HEK293 (cell line): ENCODE measurements around the gene HCFC1.

Experiments used
- CTCF ChIA-PET: fragments of 350-600 bp; formaldehyde crosslinking; extraction: SDS; loops from one replicate; lab custom pipeline; 2021; ENCODE audit warnings: antibody characterized with exemption; lab: Yijun Ruan, JAX
- POLR2A ChIA-PET: fragments of 300-600 bp; formaldehyde crosslinking; extraction: SDS; loops from one replicate; lab custom pipeline; 2020; ENCODE audit warnings: antibody characterized with exemption, inconsistent platforms; lab: Yijun Ruan, JAX
- H3K27ac ChIP-seq: fragments of 200-500 bp; sonication (Bioruptor generic); 2 replicates; pipeline ENCODE4 v1.5.1; 2014; ENCODE audit warnings: low read depth, low read length, control low read depth, inconsistent platforms; ENCODE audit errors: extremely low read depth
- H3K36me3 ChIP-seq, 2 experiments: fragments of 200-500 bp in 1 of 2; sonication (Bioruptor generic) in 1 of 2; 1 replicate in 1 of 2; 2 replicates in 1 of 2; pipeline ENCODE4 v1.5.1; 2014 to 2017; ENCODE audit warnings: inconsistent platforms in 2 of 2, low read length in 2 of 2; ENCODE audit not compliant: control insufficient read depth in 2 of 2, insufficient read depth in 1 of 2
- H3K4me1 ChIP-seq: fragments of 200-500 bp; sonication (Bioruptor generic); 2 replicates; pipeline ENCODE4 v1.5.1; 2014; ENCODE audit warnings: mild to moderate bottlenecking, low read length, inconsistent platforms; ENCODE audit not compliant: control insufficient read depth, insufficient read depth
- H3K4me3 ChIP-seq: 2 replicates; pipeline ENCODE4 v1.5.1; 2011; ENCODE audit warnings: low read depth, mild to moderate bottlenecking, control low read depth, low read length, moderate library complexity
- H3K9me3 ChIP-seq: fragments of 200-500 bp; sonication (Bioruptor generic); 2 replicates; pipeline ENCODE4 v1.5.1; 2014; ENCODE audit warnings: low read depth, low read length, inconsistent platforms; ENCODE audit not compliant: control insufficient read depth, insufficient read depth
- AEBP2 ChIP-seq: fragments of 450-650 bp; formaldehyde crosslinking; IDR thresholded peaks from 2 replicates; pipeline ENCODE4 v1.5.1; 2016; ENCODE audit warnings: missing biosample characterization, missing genetic modification characterization, borderline replicate concordance
- FEZF1 ChIP-seq: fragments of 450-650 bp; formaldehyde crosslinking; IDR thresholded peaks from 2 replicates; pipeline ENCODE4 v1.5.1; 2016; ENCODE audit warnings: missing biosample characterization, missing genetic modification characterization
- HOXD13 ChIP-seq: sonication (generic); formaldehyde crosslinking; IDR thresholded peaks from 2 replicates; pipeline ENCODE4 v1.8.0; 2022; ENCODE audit warnings: missing genetic modification reagents, borderline replicate concordance
- KLF16 ChIP-seq: fragments of 450-650 bp; formaldehyde crosslinking; IDR thresholded peaks from 2 replicates; pipeline ENCODE4 v1.5.1; 2017; ENCODE audit warnings: missing biosample characterization, missing genetic modification characterization
- KLF8 ChIP-seq: fragments of 450-650 bp; formaldehyde crosslinking; IDR thresholded peaks from 2 replicates; pipeline ENCODE4 v1.5.1; 2016; ENCODE audit warnings: missing biosample characterization, missing genetic modification characterization
- REST ChIP-seq: fragments of 450-650 bp; formaldehyde crosslinking; IDR thresholded peaks from 2 replicates; pipeline ENCODE4 v1.5.1; 2016; ENCODE audit warnings: missing biosample characterization, missing genetic modification characterization
- ZBTB1 ChIP-seq: fragments of 450-650 bp; formaldehyde crosslinking; IDR thresholded peaks from 2 replicates; pipeline ENCODE4 v1.5.1; 2016; ENCODE audit warnings: missing biosample characterization, missing genetic modification characterization
- ZBTB26 ChIP-seq: fragments of 450-650 bp; formaldehyde crosslinking; optimal IDR thresholded peaks from 2 replicates; pipeline ENCODE3; 2016; ENCODE audit warnings: missing biosample characterization, mild to moderate bottlenecking, missing genetic modification characterization
- ZFP37 ChIP-seq: fragments of 450-650 bp; formaldehyde crosslinking; IDR thresholded peaks from 2 replicates; pipeline ENCODE4 v1.5.1; 2016; ENCODE audit warnings: missing biosample characterization, missing genetic modification characterization
- ZNF132 ChIP-seq: fragments of 450-650 bp; formaldehyde crosslinking; IDR thresholded peaks from 2 replicates; pipeline ENCODE4 v1.5.1; 2017; ENCODE audit warnings: missing biosample characterization, missing genetic modification characterization, borderline replicate concordance
- ZNF175 ChIP-seq: fragments of 450-650 bp; formaldehyde crosslinking; IDR thresholded peaks from 2 replicates; pipeline ENCODE4 v1.5.1; 2016; ENCODE audit warnings: missing biosample characterization, missing genetic modification characterization
- ZNF202 ChIP-seq: fragments of 450-650 bp; formaldehyde crosslinking; IDR thresholded peaks from 2 replicates; pipeline ENCODE4 v1.5.1; 2016; ENCODE audit warnings: missing biosample characterization, missing genetic modification characterization, borderline replicate concordance
- ZNF274 ChIP-seq, 2 experiments: fragments of 200-500 bp in 1 of 2; fragments of 450-650 bp in 1 of 2; sonication (Bioruptor generic) in 1 of 2; formaldehyde crosslinking in 1 of 2; IDR thresholded peaks; 2 replicates each; pipeline versions ENCODE4 v1.5.1 to v1.6.1; 2014 to 2016; ENCODE audit warnings: borderline replicate concordance in 1 of 2, inconsistent platforms in 1 of 2, low read length in 1 of 2, missing biosample characterization in 1 of 2, missing genetic modification characterization in 1 of 2
- ZNF341 ChIP-seq: fragments of 450-650 bp; formaldehyde crosslinking; IDR thresholded peaks from 2 replicates; pipeline ENCODE4; 2016; ENCODE audit warnings: low read depth, missing biosample characterization, missing genetic modification characterization
- ZNF404 ChIP-seq: fragments of 450-650 bp; formaldehyde crosslinking; IDR thresholded peaks from 2 replicates; pipeline ENCODE4 v1.5.1; 2017; ENCODE audit warnings: missing biosample characterization, missing genetic modification characterization
- ZNF501 ChIP-seq: fragments of 450-650 bp; formaldehyde crosslinking; IDR thresholded peaks from 2 replicates; pipeline ENCODE4 v1.5.1; 2016; ENCODE audit warnings: missing biosample characterization, missing genetic modification characterization
- ZNF529 ChIP-seq: fragments of 450-650 bp; formaldehyde crosslinking; IDR thresholded peaks from 2 replicates; pipeline ENCODE4 v1.5.1; 2017; ENCODE audit warnings: missing genetic modification characterization, missing biosample characterization; ENCODE audit not compliant: insufficient replicate concordance
- ZNF621 ChIP-seq: fragments of 450-650 bp; formaldehyde crosslinking; IDR thresholded peaks from 2 replicates; pipeline ENCODE4 v1.5.1; 2017; ENCODE audit warnings: missing biosample characterization, missing genetic modification characterization
- ZNF707 ChIP-seq: fragments of 450-650 bp; formaldehyde crosslinking; IDR thresholded peaks from 2 replicates; pipeline ENCODE4 v1.5.1; 2016; ENCODE audit warnings: missing biosample characterization, missing genetic modification characterization
- ZNF768 ChIP-seq: fragments of 450-650 bp; formaldehyde crosslinking; IDR thresholded peaks from 2 replicates; pipeline ENCODE4 v1.5.1; 2018; ENCODE audit warnings: missing biosample characterization, mild to moderate bottlenecking, missing genetic modification characterization
- ZNF785 ChIP-seq: fragments of 450-650 bp; formaldehyde crosslinking; IDR thresholded peaks from 2 replicates; pipeline ENCODE4 v1.5.1; 2016; ENCODE audit warnings: missing biosample characterization, missing genetic modification characterization
- ZNF843 ChIP-seq: fragments of 450-650 bp; formaldehyde crosslinking; IDR thresholded peaks from 2 replicates; pipeline ENCODE4 v1.5.1; 2016; ENCODE audit warnings: missing biosample characterization, missing genetic modification characterization
- TF ChIP-seq, protein P1 (sequence below): fragments of 450-650 bp; formaldehyde crosslinking; conservative IDR thresholded peaks from 2 replicates; pipeline ENCODE4 v1.5.1; 2016; ENCODE audit warnings: low read depth, missing biosample characterization, missing genetic modification characterization

The HCFC1 gene

GRCh38 chrX:153921070-153921469 is 50.5 kb downstream of the HCFC1 start (continued):
- TF ChIP-seq, protein P1, sequence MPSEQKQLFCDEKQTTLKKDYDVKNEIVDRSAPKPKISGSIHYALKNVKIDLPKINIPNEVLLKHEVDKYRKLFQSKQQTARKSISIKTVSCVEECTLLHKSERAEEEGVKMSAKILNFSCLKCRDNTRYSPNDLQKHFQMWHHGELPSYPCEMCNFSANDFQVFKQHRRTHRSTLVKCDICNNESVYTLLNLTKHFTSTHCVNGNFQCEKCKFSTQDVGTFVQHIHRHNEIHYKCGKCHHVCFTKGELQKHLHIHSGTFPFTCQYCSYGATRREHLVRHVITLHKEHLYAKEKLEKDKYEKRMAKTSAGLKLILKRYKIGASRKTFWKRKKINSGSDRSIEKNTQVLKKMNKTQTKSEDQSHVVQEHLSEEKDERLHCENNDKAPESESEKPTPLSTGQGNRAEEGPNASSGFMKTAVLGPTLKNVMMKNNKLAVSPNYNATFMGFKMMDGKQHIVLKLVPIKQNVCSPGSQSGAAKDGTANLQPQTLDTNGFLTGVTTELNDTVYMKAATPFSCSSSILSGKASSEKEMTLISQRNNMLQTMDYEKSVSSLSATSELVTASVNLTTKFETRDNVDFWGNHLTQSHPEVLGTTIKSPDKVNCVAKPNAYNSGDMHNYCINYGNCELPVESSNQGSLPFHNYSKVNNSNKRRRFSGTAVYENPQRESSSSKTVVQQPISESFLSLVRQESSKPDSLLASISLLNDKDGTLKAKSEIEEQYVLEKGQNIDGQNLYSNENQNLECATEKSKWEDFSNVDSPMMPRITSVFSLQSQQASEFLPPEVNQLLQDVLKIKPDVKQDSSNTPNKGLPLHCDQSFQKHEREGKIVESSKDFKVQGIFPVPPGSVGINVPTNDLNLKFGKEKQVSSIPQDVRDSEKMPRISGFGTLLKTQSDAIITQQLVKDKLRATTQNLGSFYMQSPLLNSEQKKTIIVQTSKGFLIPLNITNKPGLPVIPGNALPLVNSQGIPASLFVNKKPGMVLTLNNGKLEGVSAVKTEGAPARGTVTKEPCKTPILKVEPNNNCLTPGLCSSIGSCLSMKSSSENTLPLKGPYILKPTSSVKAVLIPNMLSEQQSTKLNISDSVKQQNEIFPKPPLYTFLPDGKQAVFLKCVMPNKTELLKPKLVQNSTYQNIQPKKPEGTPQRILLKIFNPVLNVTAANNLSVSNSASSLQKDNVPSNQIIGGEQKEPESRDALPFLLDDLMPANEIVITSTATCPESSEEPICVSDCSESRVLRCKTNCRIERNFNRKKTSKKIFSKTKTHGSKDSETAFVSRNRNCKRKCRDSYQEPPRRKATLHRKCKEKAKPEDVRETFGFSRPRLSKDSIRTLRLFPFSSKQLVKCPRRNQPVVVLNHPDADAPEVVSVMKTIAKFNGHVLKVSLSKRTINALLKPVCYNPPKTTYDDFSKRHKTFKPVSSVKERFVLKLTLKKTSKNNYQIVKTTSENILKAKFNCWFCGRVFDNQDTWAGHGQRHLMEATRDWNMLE (tag by site-specific recombination), result no peak
- no peak for TF ChIP-seq ZNF274 (IDR thresholded peaks at IDR 0.05; ENCODE audit: low read length)
- no peak for TF ChIP-seq ZNF274 (tag by site-specific recombination; IDR thresholded peaks at IDR 0.05; ENCODE audit: borderline replicate concordance)
- TF ChIP-seq ZNF768 (tag by site-specific recombination), result no peak

DNA sequence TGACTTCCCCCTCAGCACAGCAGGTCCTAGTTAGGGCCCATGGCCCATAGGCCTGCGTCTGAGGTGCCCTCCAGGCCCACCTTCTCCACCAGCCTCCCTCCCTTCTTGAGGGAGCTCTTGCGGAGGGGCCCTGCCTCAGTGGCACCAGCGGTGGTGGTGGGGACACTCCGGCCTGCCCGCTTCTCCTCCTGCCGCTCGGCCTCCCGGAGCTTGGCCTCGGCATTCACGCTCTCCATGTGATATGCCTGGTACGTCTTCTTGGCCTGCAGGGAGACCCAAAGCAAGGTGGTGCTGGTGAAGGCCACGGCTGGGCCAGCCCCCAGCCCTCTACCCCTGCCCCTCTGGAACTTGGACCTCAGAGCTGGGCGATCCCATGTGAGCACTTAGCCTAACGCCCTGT is 51.1 kb downstream of the HCFC1 start:
- Histone ChIP-seq H3K36me3 (no peaks in the 10 kb centered on the region), H3K4me3 (no peak overlapping the region), H3K4me1 (no peaks in the 10 kb centered on the region), H3K9me3 (no peaks in the 10 kb centered on the region), H3K27ac (no peak overlapping the region)
- ChIA-PET CTCF (interaction anchor here (0.7 to 9.1 kb wide), 2 partner anchors 28 to 84 kb away, joined by 3 to 168 read pairs; partner anchors contain the start of gene RENBP), POLR2A (no interaction called here)
- TF ChIP-seq ZBTB1 (tag by site-specific recombination) (no peak), REST (tag by site-specific recombination) (no peak), AEBP2 (tag by site-specific recombination) (no peak)
- TF ChIP-seq, all 188 proteins: peak for 0

DNA sequence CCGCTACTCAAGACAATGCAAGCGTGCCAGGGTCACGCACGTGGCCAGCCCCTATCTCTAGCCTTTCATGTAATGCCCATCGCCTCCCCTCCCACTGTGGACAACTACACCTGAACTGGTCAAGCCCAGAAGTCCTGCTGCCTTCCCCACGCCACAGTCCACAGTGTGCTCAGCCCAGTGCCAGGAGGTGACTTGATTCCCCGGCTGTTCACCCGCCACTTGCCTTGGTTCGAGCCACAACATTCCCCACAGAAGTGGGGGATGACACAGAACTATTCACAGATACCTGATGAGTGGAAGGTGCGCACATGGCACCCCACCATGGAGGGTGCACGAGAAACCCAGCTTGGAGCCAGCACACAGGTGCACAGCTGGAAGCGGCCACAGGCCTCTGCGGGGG is 52.3 kb downstream of the HCFC1 start:
- H3K36me3 ChIP-seq, result no peaks in the 10 kb centered on the region
- TF ChIP-seq ZNF785 (tag by site-specific recombination) (no peak), ZNF501 (tag by site-specific recombination) (no peak), ZNF529 (no peak), KLF16 (tag by site-specific recombination) (no peak), ZNF202 (tag by site-specific recombination) (no peak), KLF8 (tag by site-specific recombination) (no peak), ZNF404 (tag by site-specific recombination) (no peak), ZNF707 (tag by site-specific recombination) (no peak), ZNF132 (tag by site-specific recombination) (no peak), ZNF175 (tag by site-specific recombination) (no peak), ZFP37 (tag by site-specific recombination) (no peak), ZBTB26 (tag by site-specific recombination) (no peak), ZNF843 (tag by site-specific recombination) (no peak), ZNF341 (no peak), ZNF621 (tag by site-specific recombination) (no peak), HOXD13 (CRISPR knock-in tag) (no peak), FEZF1 (tag by site-specific recombination) (no peak)
- TF ChIP-seq, all 188 proteins: peak for 0
- no peaks in the 10 kb centered on the region for H3K9me3 ChIP-seq
- no peak overlapping the region for H3K4me3 ChIP-seq
- no peak overlapping the region for H3K27ac ChIP-seq
- POLR2A ChIA-PET, result no interaction called here
- H3K4me1 ChIP-seq, result no peaks in the 10 kb centered on the region
- CTCF ChIA-PET, result interaction anchor here (0.6 to 9.1 kb wide), 2 partner anchors 30 to 888 kb away, joined by 8 to 168 read pairs; partner anchors contain the start of gene RENBP
